Measurements from ENCODE around the gene MED13L.

The MED13L gene

GRCh38 chr12:116273813-116274550, 3.5 kb downstream of the MED13L start:
- no peaks in the 10 kb centered on the region for H3K9me3 ChIP-seq (replicated peaks; ENCODE audit: low read length)
- no peak overlapping the region for H3K9ac ChIP-seq (ENCODE audit: low read depth, low read length)
- no peaks in the 10 kb centered on the region for H3K27me3 ChIP-seq (ENCODE audit: control insufficient read depth, insufficient read depth, low read length)
- no peaks in the 10 kb centered on the region for H3K36me3 ChIP-seq (ENCODE audit: insufficient read depth, low read length)
- peak overlapping the region; percentile 84 for H3K4me2 ChIP-seq (ENCODE audit: low read length)
- no peak overlapping the region for H3K4me3 ChIP-seq (ENCODE audit: low read length)
- peaks cover 33% of the 10 kb centered on the region for H3K4me1 ChIP-seq (ENCODE audit: control insufficient read depth, insufficient read depth, low read length)

- Histone ChIP-seq H3K4me3 (ENCODE audit: low read length) (no peak overlapping the region), H3K27me3 (ENCODE audit: control insufficient read depth, insufficient read depth, low read length) (no peaks in the 10 kb centered on the region), H3K9ac (ENCODE audit: low read depth, low read length) (no peak overlapping the region), H3K4me2 (ENCODE audit: low read length) (no peak overlapping the region), H3K4me1 (ENCODE audit: control insufficient read depth, insufficient read depth, low read length) (peaks cover 43% of the 10 kb centered on the region), H3K36me3 (ENCODE audit: insufficient read depth, low read length) (no peaks in the 10 kb centered on the region), H3K9me3 (replicated peaks; ENCODE audit: low read length) (no peaks in the 10 kb centered on the region)
Observed at GRCh38 chr12:116267948-116268347, 9.5 kb downstream of the MED13L start.

GRCh38 chr12:116266631-116267349, 10.7 kb downstream of the MED13L start:
- Histone ChIP-seq H3K4me1 (ENCODE audit: control insufficient read depth, insufficient read depth, low read length) (peaks cover 37% of the 10 kb centered on the region), H3K36me3 (ENCODE audit: insufficient read depth, low read length) (no peaks in the 10 kb centered on the region), H3K9ac (ENCODE audit: low read depth, low read length) (no peak overlapping the region), H3K27me3 (ENCODE audit: control insufficient read depth, insufficient read depth, low read length) (no peaks in the 10 kb centered on the region), H3K4me2 (ENCODE audit: low read length) (peak overlapping the region; percentile 41), H3K9me3 (replicated peaks; ENCODE audit: low read length) (no peaks in the 10 kb centered on the region), H3K4me3 (ENCODE audit: low read length) (no peak overlapping the region)

GRCh38 chr12:116266168-116266601, 11.3 kb downstream of the MED13L start:
- H3K9ac ChIP-seq (ENCODE audit: low read depth, low read length): no peak overlapping the region
- H3K4me1 ChIP-seq (ENCODE audit: control insufficient read depth, insufficient read depth, low read length): peaks cover 37% of the 10 kb centered on the region
- no peaks in the 10 kb centered on the region for H3K27me3 ChIP-seq (ENCODE audit: control insufficient read depth, insufficient read depth, low read length)
- no peaks in the 10 kb centered on the region for H3K9me3 ChIP-seq (replicated peaks; ENCODE audit: low read length)
- H3K36me3 ChIP-seq (ENCODE audit: insufficient read depth, low read length): no peaks in the 10 kb centered on the region
- H3K4me2 ChIP-seq (ENCODE audit: low read length): peak overlapping the region; percentile 41
- H3K4me3 ChIP-seq (ENCODE audit: low read length): no peak overlapping the region

GRCh38 chr12:116265351-116266147, 11.9 kb downstream of the MED13L start:
- Histone ChIP-seq H3K4me2 (ENCODE audit: low read length) (peak overlapping the region; percentile 41), H3K27me3 (ENCODE audit: control insufficient read depth, insufficient read depth, low read length) (no peaks in the 10 kb centered on the region), H3K9ac (ENCODE audit: low read depth, low read length) (no peak overlapping the region), H3K36me3 (ENCODE audit: insufficient read depth, low read length) (no peaks in the 10 kb centered on the region), H3K9me3 (replicated peaks; ENCODE audit: low read length) (no peaks in the 10 kb centered on the region), H3K4me3 (ENCODE audit: low read length) (no peak overlapping the region), H3K4me1 (ENCODE audit: control insufficient read depth, insufficient read depth, low read length) (peaks cover 37% of the 10 kb centered on the region)

GRCh38 chr12:116264525-116265070, 12.9 kb downstream of the MED13L start:
- peaks cover 37% of the 10 kb centered on the region for H3K4me1 ChIP-seq (ENCODE audit: control insufficient read depth, insufficient read depth, low read length)
- H3K36me3 ChIP-seq (ENCODE audit: insufficient read depth, low read length): no peaks in the 10 kb centered on the region
- no peaks in the 10 kb centered on the region for H3K9me3 ChIP-seq (replicated peaks; ENCODE audit: low read length)
- no peak overlapping the region for H3K9ac ChIP-seq (ENCODE audit: low read depth, low read length)
- H3K27me3 ChIP-seq (ENCODE audit: control insufficient read depth, insufficient read depth, low read length): no peaks in the 10 kb centered on the region
- no peak overlapping the region for H3K4me3 ChIP-seq (ENCODE audit: low read length)
- peak overlapping the region; percentile 41 for H3K4me2 ChIP-seq (ENCODE audit: low read length)

GRCh38 chr12:116263844-116264243, 13.6 kb downstream of the MED13L start:
- Histone ChIP-seq H3K4me3 (ENCODE audit: low read length) (no peak overlapping the region), H3K4me1 (ENCODE audit: control insufficient read depth, insufficient read depth, low read length) (peaks cover 37% of the 10 kb centered on the region), H3K4me2 (ENCODE audit: low read length) (no peak overlapping the region), H3K36me3 (ENCODE audit: insufficient read depth, low read length) (no peaks in the 10 kb centered on the region), H3K27me3 (ENCODE audit: control insufficient read depth, insufficient read depth, low read length) (no peaks in the 10 kb centered on the region), H3K9ac (ENCODE audit: low read depth, low read length) (no peak overlapping the region), H3K9me3 (replicated peaks; ENCODE audit: low read length) (no peaks in the 10 kb centered on the region)

- Histone ChIP-seq H3K9ac (ENCODE audit: low read depth, low read length) (no peak overlapping the region), H3K4me3 (ENCODE audit: low read length) (no peak overlapping the region), H3K4me1 (ENCODE audit: control insufficient read depth, insufficient read depth, low read length) (peaks cover 37% of the 10 kb centered on the region), H3K27me3 (ENCODE audit: control insufficient read depth, insufficient read depth, low read length) (no peaks in the 10 kb centered on the region), H3K4me2 (ENCODE audit: low read length) (no peak overlapping the region), H3K36me3 (ENCODE audit: insufficient read depth, low read length) (no peaks in the 10 kb centered on the region), H3K9me3 (replicated peaks; ENCODE audit: low read length) (no peaks in the 10 kb centered on the region)
Observed at GRCh38 chr12:116263431-116263830, 14.1 kb downstream of the MED13L start.

GRCh38 chr12:116262741-116263140, 14.8 kb downstream of the MED13L start:
- Histone ChIP-seq H3K4me2 (ENCODE audit: low read length) (no peak overlapping the region), H3K9ac (ENCODE audit: low read depth, low read length) (no peak overlapping the region), H3K4me1 (ENCODE audit: control insufficient read depth, insufficient read depth, low read length) (peaks cover 35% of the 10 kb centered on the region), H3K27me3 (ENCODE audit: control insufficient read depth, insufficient read depth, low read length) (no peaks in the 10 kb centered on the region), H3K36me3 (ENCODE audit: insufficient read depth, low read length) (no peaks in the 10 kb centered on the region), H3K9me3 (replicated peaks; ENCODE audit: low read length) (no peaks in the 10 kb centered on the region), H3K4me3 (ENCODE audit: low read length) (no peak overlapping the region)

- H3K36me3 ChIP-seq (ENCODE audit: insufficient read depth, low read length): no peaks in the 10 kb centered on the region
- no peak overlapping the region for H3K9ac ChIP-seq (ENCODE audit: low read depth, low read length)
- peaks cover 30% of the 10 kb centered on the region for H3K4me1 ChIP-seq (ENCODE audit: control insufficient read depth, insufficient read depth, low read length)
- H3K4me2 ChIP-seq (ENCODE audit: low read length): no peak overlapping the region
- no peaks in the 10 kb centered on the region for H3K9me3 ChIP-seq (replicated peaks; ENCODE audit: low read length)
- H3K27me3 ChIP-seq (ENCODE audit: control insufficient read depth, insufficient read depth, low read length): no peaks in the 10 kb centered on the region
- no peak overlapping the region for H3K4me3 ChIP-seq (ENCODE audit: low read length)
Observed at GRCh38 chr12:116261525-116262100, 15.9 kb downstream of the MED13L start.
